ENCODE measurements around the gene VAV2.

The VAV2 gene

GRCh38 chr9:134024828-134025605 is 32.9 kb upstream of the VAV2 start, which contains the start of gene BRD3OS:
Gene BRD3OS (plus strand): TSS chr9:134025481. CDS start chr9:134026748, 1,267 bp downstream.
- peaks cover 11 to 15% of the 10 kb centered on the region in 2 experiments for H3K4me1 ChIP-seq (ENCODE audit: control insufficient read depth in 1 of 2, insufficient read depth in 1 of 2, low read depth in 1 of 2, low read length in 1 of 2)
- TF ChIP-seq CTCF (IDR thresholded peaks at IDR 0.05), result peak; percentile 30
- peaks cover 15% of the 10 kb centered on the region for H3K36me3 ChIP-seq
- H3K27me3 ChIP-seq, result no peaks in the 10 kb centered on the region
- peak within 1 kb of the TSS; percentile 74 for H3K27ac ChIP-seq
- H3K4me3 ChIP-seq (ENCODE audit: low read depth in 1 of 2, low read length in 1 of 2), result peak within 1 kb of the TSS; percentile 76 to 95
- no peaks in the 10 kb centered on the region for H3K9me3 ChIP-seq

- Histone ChIP-seq H3K27ac (peak overlapping the region; percentile 74), H3K4me1 (ENCODE audit: control insufficient read depth in 1 of 2, insufficient read depth in 1 of 2, low read depth in 1 of 2, low read length in 1 of 2) (peaks cover 11 to 15% of the 10 kb centered on the region in 2 experiments), H3K4me3 (ENCODE audit: low read depth in 1 of 2, low read length in 1 of 2) (peak overlapping the region; percentile 76 to 95), H3K9me3 (no peaks in the 10 kb centered on the region), H3K27me3 (no peaks in the 10 kb centered on the region), H3K36me3 (peaks cover 9% of the 10 kb centered on the region)
- no peak for TF ChIP-seq CTCF (IDR thresholded peaks at IDR 0.05)
These were observed 32.2 kb upstream of the VAV2 start for GRCh38 chr9:134024214-134024792.

GRCh38 chr9:134014946-134015345 is 22.8 kb upstream of the VAV2 start:
- H3K4me1 ChIP-seq (ENCODE audit: control insufficient read depth in 1 of 2, insufficient read depth in 1 of 2, low read depth in 1 of 2, low read length in 1 of 2), result no peaks in the 10 kb centered on the region
- H3K27ac ChIP-seq, result no peak overlapping the region
- no peak overlapping the region for H3K4me3 ChIP-seq (ENCODE audit: low read depth in 1 of 2, low read length in 1 of 2)
- no peak for TF ChIP-seq CTCF (IDR thresholded peaks at IDR 0.05)
- H3K9me3 ChIP-seq, result peaks cover 4% of the 10 kb centered on the region
- no peaks in the 10 kb centered on the region for H3K36me3 ChIP-seq
- H3K27me3 ChIP-seq, result peaks cover 13% of the 10 kb centered on the region

GRCh38 chr9:134011401-134011800 is 19.3 kb upstream of the VAV2 start:
- peaks cover 4% of the 10 kb centered on the region for H3K9me3 ChIP-seq
- no peaks in the 10 kb centered on the region for H3K36me3 ChIP-seq
- no peak overlapping the region for H3K27ac ChIP-seq
- H3K27me3 ChIP-seq, result peaks cover 43% of the 10 kb centered on the region
- no peak for TF ChIP-seq CTCF (IDR thresholded peaks at IDR 0.05)
- H3K4me1 ChIP-seq (ENCODE audit: control insufficient read depth in 1 of 2, insufficient read depth in 1 of 2, low read depth in 1 of 2, low read length in 1 of 2), result no peaks in the 10 kb centered on the region
- no peak overlapping the region for H3K4me3 ChIP-seq (ENCODE audit: low read depth in 1 of 2, low read length in 1 of 2)

GRCh38 chr9:134010310-134011173 is 18.4 kb upstream of the VAV2 start:
- H3K27ac ChIP-seq, result no peak overlapping the region
- H3K9me3 ChIP-seq, result peaks cover 4% of the 10 kb centered on the region
- H3K4me3 ChIP-seq (ENCODE audit: low read depth in 1 of 2, low read length in 1 of 2), result no peak overlapping the region
- H3K36me3 ChIP-seq, result no peaks in the 10 kb centered on the region
- no peaks in the 10 kb centered on the region for H3K4me1 ChIP-seq (ENCODE audit: control insufficient read depth in 1 of 2, insufficient read depth in 1 of 2, low read depth in 1 of 2, low read length in 1 of 2)
- peaks cover 43% of the 10 kb centered on the region for H3K27me3 ChIP-seq
- TF ChIP-seq CTCF (IDR thresholded peaks at IDR 0.05), result no peak
